DND-41 (cell line): ENCODE results near the gene TMEM182.

Source experiments
- ATAC-seq: fragments of 200-7000 bp; cut with Tn5 transposase; 3 replicates; pipeline ENCODE4 v1.9.1; 2021; ENCODE audit warnings: low read depth; ENCODE audit not compliant: insufficient read depth
- DNase-seq: peaks from one replicate; pipeline ENCODE4 v3.0.0-alpha.2; 2020
- H2AFZ ChIP-seq: 2 replicates; pipeline ENCODE4 v1.6.0; 2012; ENCODE audit warnings: low read depth, low read length
- H3K27ac ChIP-seq: 2 replicates; pipeline ENCODE4 v1.5.1; 2012; ENCODE audit warnings: low read length, inconsistent platforms
- H3K27me3 ChIP-seq: fragments of 200-600 bp; sonication (generic); 2 replicates; pipeline ENCODE4 v1.6.0; 2012; ENCODE audit warnings: low read length, mild to moderate bottlenecking, inconsistent platforms; ENCODE audit not compliant: insufficient read depth, poor library complexity
- H3K36me3 ChIP-seq: 2 replicates; pipeline ENCODE4 v1.5.1; 2012; ENCODE audit warnings: low read length, inconsistent platforms; ENCODE audit not compliant: insufficient read depth
- H3K4me1 ChIP-seq: 2 replicates; pipeline ENCODE4 v1.5.1; 2012; ENCODE audit warnings: mild to moderate bottlenecking, low read length; ENCODE audit not compliant: insufficient read depth
- H3K4me2 ChIP-seq: 2 replicates; pipeline ENCODE4 v1.6.0; 2012; ENCODE audit warnings: mild to moderate bottlenecking, moderate library complexity, low read length, inconsistent platforms; ENCODE audit not compliant: insufficient read depth
- H3K4me3 ChIP-seq, 2 experiments: fragments of 200-600 bp in 1 of 2; shearing (Covaris generic) in 1 of 2; 2 replicates each; pipeline ENCODE4 v1.5.1; 2012 to 2016; ENCODE audit warnings: inconsistent platforms in 2 of 2, low read length in 2 of 2, mild to moderate bottlenecking in 2 of 2, low read depth in 1 of 2, moderate library complexity in 1 of 2
- H3K79me2 ChIP-seq: 2 replicates; pipeline ENCODE4 v1.6.0; 2012; ENCODE audit warnings: low read length, inconsistent platforms; ENCODE audit not compliant: insufficient read depth
- H3K9ac ChIP-seq: 2 replicates; pipeline ENCODE4 v1.6.0; 2012; ENCODE audit warnings: low read depth, mild to moderate bottlenecking, inconsistent platforms, low read length, moderate library complexity
- H3K9me3 ChIP-seq: 2 replicates; pipeline ENCODE4 v1.5.1; 2012; ENCODE audit warnings: low read length, moderate library complexity, mild to moderate bottlenecking, inconsistent platforms; ENCODE audit not compliant: insufficient read depth, severe bottlenecking
- H4K20me1 ChIP-seq: 2 replicates; pipeline ENCODE4 v1.6.0; 2012; ENCODE audit warnings: low read length; ENCODE audit not compliant: insufficient read depth
- CTCF ChIP-seq: IDR thresholded peaks from 2 replicates; pipeline ENCODE4 v1.5.1; 2012; ENCODE audit warnings: borderline replicate concordance, low read length, moderate library complexity, mild to moderate bottlenecking; ENCODE audit not compliant: poor library complexity, severe bottlenecking; ENCODE audit errors: extremely low read depth
- EZH2 ChIP-seq: IDR thresholded peaks from 3 replicates; pipeline ENCODE4 v1.6.1; 2012; ENCODE audit warnings: borderline replicate concordance, low read depth, mild to moderate bottlenecking, moderate library complexity, low read length, inconsistent platforms; ENCODE audit not compliant: severe bottlenecking

The TMEM182 gene

GRCh38 chr2:102735416-102736109, 26.3 kb upstream of the TMEM182 start:
- ATAC-seq: no peak
- peaks cover 12% of the 10 kb centered on the region for H3K36me3 ChIP-seq
- peaks cover 6% of the 10 kb centered on the region; the same call in 1 of the 2 replicates for H4K20me1 ChIP-seq
- H3K4me2 ChIP-seq: peak overlapping the region; percentile 78
- 0 out of 2 replicates have a peak overlapping the region, but pooled peaks have one; percentile 85 for H2AFZ ChIP-seq
- no peak for TF ChIP-seq CTCF
- no peak for TF ChIP-seq EZH2
- no peaks in the 10 kb centered on the region for H3K9me3 ChIP-seq
- peak overlapping the region; percentile 61 for H3K9ac ChIP-seq
- H3K4me3 ChIP-seq: peak overlapping the region; percentile 43 to 82; a peak in 3 of 4 replicates
- peaks cover 26% of the 10 kb centered on the region for H3K79me2 ChIP-seq
- H3K27ac ChIP-seq: no peak overlapping the region
- H3K4me1 ChIP-seq: peaks cover 29% of the 10 kb centered on the region
- DNase-seq: no peak
- H3K27me3 ChIP-seq: no peaks in the 10 kb centered on the region

GRCh38 chr2:102736110-102736409, 25.8 kb upstream of the TMEM182 start:
- Histone ChIP-seq H3K27ac (peak overlapping the region; percentile 67), H3K79me2 (peaks cover 26% of the 10 kb centered on the region), H2AFZ (peak overlapping the region; percentile 85), H3K27me3 (no peaks in the 10 kb centered on the region), H4K20me1 (peaks cover 6% of the 10 kb centered on the region; the same call in 1 of the 2 replicates), H3K36me3 (peaks cover 8% of the 10 kb centered on the region), H3K4me3 (peak overlapping the region; percentile 43 to 82), H3K9ac (peak overlapping the region; percentile 61), H3K4me1 (peaks cover 29% of the 10 kb centered on the region), H3K9me3 (no peaks in the 10 kb centered on the region), H3K4me2 (peak overlapping the region; percentile 78)
- DNase-seq (no peak), ATAC-seq (peak; percentile 6; the same call in 2 of the 3 replicates)
- TF ChIP-seq CTCF (no peak), EZH2 (no peak)

GRCh38 chr2:102736410-102737409, 25.1 kb upstream of the TMEM182 start:
- Histone ChIP-seq H3K36me3 (peaks cover 5% of the 10 kb centered on the region), H3K9me3 (no peaks in the 10 kb centered on the region), H4K20me1 (peaks cover 5% of the 10 kb centered on the region; the same call in 1 of the 2 replicates), H3K27me3 (no peaks in the 10 kb centered on the region), H3K4me1 (peaks cover 29% of the 10 kb centered on the region), H3K27ac (peak overlapping the region; percentile 67), H3K79me2 (peaks cover 26% of the 10 kb centered on the region), H3K4me2 (peak overlapping the region; percentile 78), H3K4me3 (peak overlapping the region; percentile 43 to 82), H2AFZ (peak overlapping the region; percentile 85), H3K9ac (peak overlapping the region; percentile 61)
- TF ChIP-seq CTCF (peak; percentile 39), EZH2 (no peak)
- ATAC-seq: peak; percentile 88
- DNase-seq: peak; percentile 82
